GM19438 (cell line): ENCODE measurements around the gene RTN4IP1.
A peak's percentile ranks its signal among the peaks of the same experiment; 100 is the strongest.
"Not testable (repeated sequence)": the region's sequence is repeated elsewhere in the genome, so short reads cannot be mapped to it uniquely, and the experiment has no call there.

Experiments used
- ATAC-seq: cut with Tn5 transposase; IDR thresholded peaks from one replicate; pipeline ENCODE4 v1.9.1; 2021; ENCODE audit warnings: low read depth; ENCODE audit not compliant: unreplicated experiment

The RTN4IP1 gene

GRCh38 chr6:106629859-106630163 is 513 bp upstream of the RTN4IP1 start:
- ATAC-seq: no peak

- no peak for ATAC-seq
These were observed 618 bp downstream of the RTN4IP1 start for GRCh38 chr6:106628658-106629102.

GRCh38 chr6:106627760-106628159 is 1.5 kb downstream of the RTN4IP1 start:
- ATAC-seq: not testable (repeated sequence)

- no peak for ATAC-seq
These were observed 2.8 kb downstream of the RTN4IP1 start for GRCh38 chr6:106626485-106626884.

- no peak for ATAC-seq
These were observed 6.3 kb downstream of the RTN4IP1 start for GRCh38 chr6:106623039-106623438.

GRCh38 chr6:106622412-106622811 is 6.9 kb downstream of the RTN4IP1 start:
- ATAC-seq: no peak

- ATAC-seq: no peak
These were observed 8.2 kb downstream of the RTN4IP1 start for GRCh38 chr6:106620931-106621672.

GRCh38 chr6:106619223-106619622 is 10.1 kb downstream of the RTN4IP1 start:
- no peak for ATAC-seq

- ATAC-seq: no peak
These were observed 11.0 kb downstream of the RTN4IP1 start for GRCh38 chr6:106618324-106618723.

GRCh38 chr6:106617857-106618256 is 11.4 kb downstream of the RTN4IP1 start:
- no peak for ATAC-seq

- peak; percentile 93 for ATAC-seq
These were observed 12.0 kb downstream of the RTN4IP1 start for GRCh38 chr6:106617302-106617701.

- no peak for ATAC-seq
These were observed 14.6 kb downstream of the RTN4IP1 start for GRCh38 chr6:106614592-106615257.

GRCh38 chr6:106614166-106614565 is 15.1 kb downstream of the RTN4IP1 start:
- no peak for ATAC-seq

- no peak for ATAC-seq
These were observed 15.7 kb downstream of the RTN4IP1 start for GRCh38 chr6:106613590-106613989.

GRCh38 chr6:106612671-106613416 is 16.5 kb downstream of the RTN4IP1 start:
- ATAC-seq: no peak

- ATAC-seq: no peak
These were observed 18.3 kb downstream of the RTN4IP1 start for GRCh38 chr6:106611030-106611429.

- no peak for ATAC-seq
These were observed 19.6 kb downstream of the RTN4IP1 start for GRCh38 chr6:106609699-106610098.

- peak; percentile 83 for ATAC-seq
These were observed 21.1 kb downstream of the RTN4IP1 start for GRCh38 chr6:106608080-106608668.

- ATAC-seq: no peak
These were observed 29.0 kb downstream of the RTN4IP1 start for GRCh38 chr6:106600329-106600728.

- ATAC-seq: no peak
These were observed 29.9 kb downstream of the RTN4IP1 start for GRCh38 chr6:106599440-106599839.
